HepG2 (cell line): ENCODE results near the gene AUP1. TPM values are rescaled to one million over a fixed set of nuclear protein-coding genes. Genes with fewer than 3 reads are reported as not detected.

ENCODE experiments used
- FOSL1 ChIP-seq: sonication (generic); formaldehyde crosslinking; IDR thresholded peaks from 2 replicates; pipeline ENCODE4 v1.9.0; 2021; ENCODE audit warnings: missing genetic modification reagents, borderline replicate concordance
- HNRNPLL ChIP-seq: fragments of 200-400 bp; formaldehyde crosslinking; IDR thresholded peaks from 2 replicates; pipeline ENCODE4 v1.6.1; 2017; ENCODE audit warnings: mild to moderate bottlenecking, low read depth, low read length; ENCODE audit not compliant: poor library complexity, severe bottlenecking
- HOMEZ ChIP-seq: IDR thresholded peaks from 2 replicates; pipeline ENCODE4 v1.6.1; 2016; ENCODE audit warnings: low read depth
- ISX ChIP-seq: sonication (generic); formaldehyde crosslinking; conservative IDR thresholded peaks from 2 replicates; pipeline ENCODE4 v1.5.0; 2020; ENCODE audit warnings: missing genetic modification reagents
- KDM6A ChIP-seq: IDR thresholded peaks from 2 replicates; pipeline ENCODE4 v1.6.1; 2016; ENCODE audit warnings: low read depth
- NAIF1 ChIP-seq: sonication (generic); formaldehyde crosslinking; IDR thresholded peaks from 2 replicates; pipeline ENCODE4 v1.5.0; 2020; ENCODE audit warnings: mild to moderate bottlenecking, missing genetic modification reagents, borderline replicate concordance
- NCOA2 ChIP-seq: sonication (generic); formaldehyde crosslinking; IDR thresholded peaks from 2 replicates; pipeline ENCODE4 v1.8.0; 2022; ENCODE audit warnings: inconsistent platforms
- NFE2L1 ChIP-seq: sonication (generic); formaldehyde crosslinking; IDR thresholded peaks from 2 replicates; pipeline ENCODE4 v1.4.0; 2020; ENCODE audit warnings: missing genetic modification reagents, mild to moderate bottlenecking, borderline replicate concordance
- PAXIP1 ChIP-seq: sonication (generic); formaldehyde crosslinking; conservative IDR thresholded peaks from 2 replicates; pipeline ENCODE4 v1.4.0; 2020; ENCODE audit warnings: mild to moderate bottlenecking, missing genetic modification reagents, moderate library complexity
- POLR2AphosphoS5 ChIP-seq: IDR thresholded peaks from 2 replicates; pipeline ENCODE4 v1.6.1; 2012; ENCODE audit warnings: low read depth, low read length
- SP2 ChIP-seq: sonication (generic); formaldehyde crosslinking; IDR thresholded peaks from 2 replicates; pipeline ENCODE4 v1.5.1; 2020; ENCODE audit warnings: mild to moderate bottlenecking, missing genetic modification reagents
- ZBTB43 ChIP-seq: sonication (generic); formaldehyde crosslinking; conservative IDR thresholded peaks from 2 replicates; pipeline ENCODE4 v1.4.0; 2020; ENCODE audit warnings: missing genetic modification reagents
- ZNF235 ChIP-seq: sonication (generic); formaldehyde crosslinking; IDR thresholded peaks from 2 replicates; pipeline ENCODE4 v1.8.1; 2023; ENCODE audit warnings: mild to moderate bottlenecking, missing genetic modification reagents, borderline replicate concordance
- ZNF451 ChIP-seq: sonication (generic); formaldehyde crosslinking; IDR thresholded peaks from 2 replicates; pipeline ENCODE4 v1.5.0; 2020; ENCODE audit warnings: mild to moderate bottlenecking, missing genetic modification reagents
- ZNF567 ChIP-seq: sonication (generic); formaldehyde crosslinking; IDR thresholded peaks from 2 replicates; pipeline ENCODE4 v1.8.1; 2023; ENCODE audit warnings: mild to moderate bottlenecking, missing genetic modification reagents, borderline replicate concordance
- ZNF609 ChIP-seq: sonication (generic); formaldehyde crosslinking; IDR thresholded peaks from 2 replicates; pipeline ENCODE4 v1.4.0; 2020; ENCODE audit warnings: mild to moderate bottlenecking, missing genetic modification reagents, borderline replicate concordance
- ZNF7 ChIP-seq: IDR thresholded peaks from 2 replicates; pipeline ENCODE4 v1.6.1; 2016; ENCODE audit warnings: missing biosample characterization, missing genetic modification reagents
- ZNF850 ChIP-seq: sonication (generic); formaldehyde crosslinking; conservative IDR thresholded peaks from 2 replicates; pipeline ENCODE4 v1.9.0; 2021; ENCODE audit warnings: mild to moderate bottlenecking, missing genetic modification reagents
- polyA plus RNA-seq, 8 experiments: library from polyadenylated mRNA; depleted of rRNA in 3 of 8; stranded (reverse) in 7 of 8; unstranded in 1 of 8; fragments of >200 nt; fragmentation: Illumina TruSeq in 4 of 8; extraction: Trizol in 4 of 8; gene quantifications; 2 replicates each; pipeline versions ENCODE4 v1.2.1 to v1.2.3, GENCODE V29; 2011 to 2016; ENCODE audit warnings: low read depth in 4 of 8, missing spikeins in 1 of 8, mixed read lengths in 1 of 8; ENCODE audit not compliant: insufficient read depth in 1 of 8
- total RNA-seq, 5 experiments: library from RNA; depleted of rRNA; stranded (reverse); fragments of >200 nt; fragmentation: Illumina TruSeq; extraction: Trizol; gene quantifications; 2 replicates each; pipeline ENCODE4 v1.2.3, GENCODE V29; 2016; ENCODE audit warnings: low read depth in 1 of 5

Gene AUP1
- total and polyA plus RNA-seq, 2 of the 13 experiments (the other 11 are each of a cell fraction or from before 2014, with no cell fraction given): 174 to 267 TPM

- TF ChIP-seq POLR2AphosphoS5 (peak; percentile 86), NFE2L1 (CRISPR knock-in tag) (no peak), ISX (CRISPR knock-in tag) (no peak), ZNF567 (peak; percentile 94; the same call in 1 of the 2 replicates), SP2 (no peak), ZNF451 (CRISPR knock-in tag) (no peak), HNRNPLL (peak; percentile 82), ZNF7 (CRISPR knock-in tag) (peak; percentile 11; the same call in 1 of the 2 replicates), ZNF235 (CRISPR knock-in tag) (no peak), KDM6A (CRISPR knock-in tag) (peak; percentile 89; the same call in 1 of the 2 replicates), FOSL1 (no peak), ZNF609 (CRISPR knock-in tag) (peak; percentile 52; the same call in 1 of the 2 replicates), ZNF850 (CRISPR knock-in tag) (no peak), ZBTB43 (CRISPR knock-in tag) (peak; percentile 65), NCOA2 (peak; percentile 86), NAIF1 (CRISPR knock-in tag) (peak; percentile 46; the same call in 1 of the 2 replicates), HOMEZ (no peak), PAXIP1 (CRISPR knock-in tag) (peak; percentile 94)
Observed at GRCh38 chr2:74502147-74502719, 27.3 kb downstream of the AUP1 start (continued).
